HCT116 (cell line): ENCODE measurements around the gene RYR3. TPM values are rescaled to one million over a fixed set of nuclear protein-coding genes. Genes with fewer than 3 reads are reported as not detected.

Experiments
- ATAC-seq: fragments of 200-7000 bp; cut with Tn5 transposase; 2 replicates; pipeline ENCODE4 v1.9.1; 2020; ENCODE audit warnings: mild to moderate bottlenecking, moderate library complexity
- BruUV-seq: library from RNA; stranded (reverse); fragments of 400-500 nt; replicated peaks from 2 replicates; lab custom pipeline; 2021; lab: Mats Ljungman, UMichigan
- CTCF ChIA-PET: fragments of 300-600 bp; sonication (Branson Sonifier 250); formaldehyde crosslinking; loops from one replicate; lab custom pipeline; 2021; ENCODE audit warnings: antibody characterized with exemption; lab: Charles Lee
- POLR2A ChIA-PET: fragments of 300-600, 350-600 bp; sonication (Branson Sonifier 250); formaldehyde crosslinking; loops from one replicate; lab custom pipeline; 2021; ENCODE audit warnings: antibody characterized with exemption; lab: Charles Lee
- RAD21 ChIA-PET, 2 experiments: fragments of 300-600 bp; sonication (Branson Sonifier 250); formaldehyde crosslinking; loops; one replicate each; lab custom pipeline; 2023; ENCODE audit warnings: low total read pairs in 2 of 2; ENCODE audit not compliant: uncharacterized antibody in 2 of 2, unreplicated experiment in 2 of 2, low non-redundant PET in 1 of 2; lab: Charles Lee
- DNase-seq: peaks from one replicate; pipeline ENCODE4 v3.0.0-alpha.2; 2010; ENCODE audit warnings: low read depth, low spot score
- H2AFZ ChIP-seq: fragments of 200-600 bp; shearing (Covaris generic), sonication (generic); 2 replicates; pipeline ENCODE4 v1.6.1; 2017; ENCODE audit warnings: low read depth, mixed run types, mixed read lengths, antibody characterized with exemption, low read length; ENCODE audit not compliant: poor library complexity, severe bottlenecking
- H3K27ac ChIP-seq: 2 replicates; pipeline ENCODE4 v1.5.1; 2012; ENCODE audit warnings: low read depth, low read length
- H3K27me3 ChIP-seq: fragments of 200-600 bp; sonication (generic); 2 replicates; pipeline ENCODE4 v1.6.1; 2016; ENCODE audit warnings: mixed run types, low read length, mixed read lengths; ENCODE audit not compliant: insufficient read depth
- H3K36me3 ChIP-seq, 2 experiments: fragments of 200-500 bp in 1 of 2; fragments of 200-600 bp in 1 of 2; sonication (Bioruptor generic) in 1 of 2; sonication (generic) in 1 of 2; 2 replicates each; pipeline versions ENCODE4 v1.5.1 to v1.6.1; 2014 to 2016; ENCODE audit warnings: low read length in 2 of 2, inconsistent platforms in 1 of 2, mixed read lengths in 1 of 2, mixed run types in 1 of 2; ENCODE audit not compliant: insufficient read depth in 2 of 2, control insufficient read depth in 1 of 2
- H3K4me1 ChIP-seq, 2 experiments: fragments of 200-600 bp in 1 of 2; sonication (generic) in 1 of 2; 2 replicates each; pipeline versions ENCODE4 v1.5.1 to v1.6.1; 2012 to 2017; ENCODE audit warnings: low read length in 2 of 2, inconsistent platforms in 1 of 2, mild to moderate bottlenecking in 1 of 2, mixed read lengths in 1 of 2, mixed run types in 1 of 2, moderate library complexity in 1 of 2; ENCODE audit not compliant: insufficient read depth in 2 of 2, control insufficient read depth in 1 of 2
- H3K4me2 ChIP-seq: fragments of 200-600 bp; sonication (generic); 2 replicates; pipeline ENCODE4 v1.6.1; 2017; ENCODE audit warnings: mixed run types, low read length, mixed read lengths
- H3K4me3 ChIP-seq, 2 experiments: fragments of 200-600 bp in 1 of 2; sonication (generic) in 1 of 2; replicated peaks in 1 of 2; 2 replicates each; pipeline ENCODE4 v1.5.1; 2011 to 2016; ENCODE audit warnings: low read length in 2 of 2, control low read depth in 1 of 2, low read depth in 1 of 2, mild to moderate bottlenecking in 1 of 2, mixed read lengths in 1 of 2, mixed run types in 1 of 2
- H3K79me2 ChIP-seq: fragments of 200-600 bp; sonication (generic); 2 replicates; pipeline ENCODE4 v1.6.1; 2017; ENCODE audit warnings: mild to moderate bottlenecking, mixed run types, low read length, moderate library complexity, mixed read lengths; ENCODE audit not compliant: insufficient read depth
- H3K9ac ChIP-seq: fragments of 200-600 bp; sonication (generic); 2 replicates; pipeline ENCODE4 v1.6.1; 2016; ENCODE audit warnings: low read length, mixed read lengths
- H3K9me2 ChIP-seq: fragments of 200-600 bp; sonication (generic), shearing (Covaris generic); 2 replicates; pipeline ENCODE4 v1.6.1; 2017; ENCODE audit warnings: mixed run types, mild to moderate bottlenecking, moderate library complexity; ENCODE audit not compliant: insufficient read depth
- H3K9me3 ChIP-seq, 2 experiments: fragments of 200-500 bp in 1 of 2; fragments of 200-600 bp in 1 of 2; sonication (Bioruptor generic) in 1 of 2; sonication (generic) in 1 of 2; 2 replicates each; pipeline ENCODE4 v1.6.1; 2014 to 2017; ENCODE audit warnings: low read length in 2 of 2, mixed read lengths in 2 of 2, inconsistent platforms in 1 of 2, low read depth in 1 of 2, mild to moderate bottlenecking in 1 of 2, mixed run types in 1 of 2, moderate library complexity in 1 of 2; ENCODE audit not compliant: control insufficient read depth in 1 of 2, insufficient read depth in 1 of 2
- H4K20me1 ChIP-seq: fragments of 200-600 bp; sonication (generic), shearing (Covaris generic); 2 replicates; pipeline ENCODE4 v1.6.1; 2017; ENCODE audit warnings: mixed run types, mild to moderate bottlenecking, moderate library complexity; ENCODE audit not compliant: insufficient read depth
- CBX3 ChIP-seq: IDR thresholded peaks from 2 replicates; pipeline ENCODE4 v1.6.1; 2012; ENCODE audit warnings: low read depth
- EGR1 ChIP-seq: IDR thresholded peaks from 2 replicates; pipeline ENCODE4 v1.6.1; 2012; ENCODE audit warnings: low read depth
- EZH2 ChIP-seq: fragments of 200-600 bp; sonication (generic); IDR thresholded peaks from 2 replicates; pipeline ENCODE4 v1.6.1; 2017; ENCODE audit warnings: antibody characterized with exemption, mixed run types
- MAX ChIP-seq: IDR thresholded peaks from 2 replicates; pipeline ENCODE4 v1.6.1; 2012
- POLR2A ChIP-seq: IDR thresholded peaks from 2 replicates; pipeline ENCODE4 v1.7.0; 2011; ENCODE audit warnings: borderline replicate concordance; ENCODE audit not compliant: insufficient read depth, insufficient read length; ENCODE audit errors: extremely low read depth
- RAD21 ChIP-seq: IDR thresholded peaks from 2 replicates; pipeline ENCODE4 v1.6.1; 2012; ENCODE audit warnings: low read depth, mild to moderate bottlenecking
- REST ChIP-seq: IDR thresholded peaks from 2 replicates; pipeline ENCODE4 v1.6.1; 2012; ENCODE audit warnings: low read depth
- SIN3A ChIP-seq: IDR thresholded peaks from 2 replicates; pipeline ENCODE4 v1.6.1; 2012; ENCODE audit warnings: low read depth
- SRF ChIP-seq: IDR thresholded peaks from 2 replicates; pipeline ENCODE4 v1.6.1; 2012; ENCODE audit warnings: low read depth
- YY1 ChIP-seq: IDR thresholded peaks from 2 replicates; pipeline ENCODE4 v1.6.1; 2011; ENCODE audit warnings: low read length, low read depth, moderate library complexity, mild to moderate bottlenecking; ENCODE audit not compliant: insufficient replicate concordance; ENCODE audit errors: extremely low read depth
- ZBTB33 ChIP-seq: IDR thresholded peaks from 2 replicates; pipeline ENCODE4 v1.6.1; 2011; ENCODE audit warnings: mild to moderate bottlenecking, low read length, moderate library complexity; ENCODE audit not compliant: insufficient replicate concordance; ENCODE audit errors: extremely low read depth
- intact Hi-C: fragments of 100-400 bp; cut with micrococcal nuclease; formaldehyde crosslinking; loops from 2 replicates; pipeline ENCODE4 v1.10.0; 2022
- total RNA-seq: library from RNA; stranded (reverse); gene quantifications from one replicate; pipeline ENCODE4 v1.2.1, GENCODE V29; 2021; ENCODE audit not compliant: unreplicated experiment
- TF ChIP-seq, protein P1 (sequence below): IDR thresholded peaks from 2 replicates; pipeline ENCODE4 v1.6.1; 2012

Gene RYR3
- total RNA-seq, 1 experiment from 2014 or later, result not detected

- intact Hi-C loops, result no loop called here
- CTCF ChIA-PET, result interaction anchor here (1.3 kb wide), 1 partner anchor 15 kb away, joined by 3 read pairs; no protein-coding TSS in a partner anchor
These were observed 442.2 kb downstream of the RYR3 start for GRCh38 chr15:33753012-33753411.

More at GRCh38 chr15:33753012-33753411, 442.2 kb downstream of the RYR3 start:
- no peaks in the 10 kb centered on the region for H3K9me2 ChIP-seq
- no peaks in the 10 kb centered on the region for H4K20me1 ChIP-seq
- no peak for TF ChIP-seq SRF
- no peak for TF ChIP-seq CBX3
- no peak for TF ChIP-seq MAX
- no peak for TF ChIP-seq ZBTB33
- no peak for TF ChIP-seq YY1
- TF ChIP-seq REST, result no peak
- TF ChIP-seq, protein P1, sequence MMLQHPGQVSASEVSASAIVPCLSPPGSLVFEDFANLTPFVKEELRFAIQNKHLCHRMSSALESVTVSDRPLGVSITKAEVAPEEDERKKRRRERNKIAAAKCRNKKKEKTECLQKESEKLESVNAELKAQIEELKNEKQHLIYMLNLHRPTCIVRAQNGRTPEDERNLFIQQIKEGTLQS, result no peak
- TF ChIP-seq EZH2, result no peak
- no peak for TF ChIP-seq RAD21
- TF ChIP-seq POLR2A, result no peak
- no peak for TF ChIP-seq EGR1
- TF ChIP-seq SIN3A, result no peak
- POLR2A ChIA-PET, result no interaction called here
- no peak for DNase-seq
- H3K4me1 ChIP-seq, result no peaks in the 10 kb centered on the region
- H3K36me3 ChIP-seq, result no peaks in the 10 kb centered on the region
- H3K79me2 ChIP-seq, result no peaks in the 10 kb centered on the region
- H3K27ac ChIP-seq, result no peak overlapping the region
- RAD21 ChIA-PET, result no interaction called here
- H3K27me3 ChIP-seq, result peaks cover 16% of the 10 kb centered on the region; the same call in 1 of the 2 replicates
- no TSS peak for BruUV-seq
- H3K9me3 ChIP-seq, result no peaks in the 10 kb centered on the region
- H3K9ac ChIP-seq, result no peak overlapping the region
- ATAC-seq, result no peak
- no peak overlapping the region for H3K4me2 ChIP-seq
- no peak overlapping the region for H3K4me3 ChIP-seq
- H2AFZ ChIP-seq, result no peak overlapping the region
